NAMALWA (cell line): ENCODE results near the gene CFD.
"Not testable (repeated sequence)": the region's sequence is repeated elsewhere in the genome, so short reads cannot be mapped to it uniquely, and the experiment has no call there.

Source experiments
- DNase-seq: peaks from one replicate; pipeline ENCODE4 v3.0.0-alpha.2; 2015; ENCODE audit warnings: low spot score

Gene CFD

GRCh38 chr19:858868-859843, at the start of gene CFD:
TSS of gene CFD (plus strand) at chr19:859664. CDS start at chr19:859690, 26 bp downstream.
- DNase-seq, result peak; percentile 40

- no peak for DNase-seq
These were observed 49.2 kb upstream of the CFD start for GRCh38 chr19:810077-810855.

GRCh38 chr19:810883-811489, 48.5 kb upstream of the CFD start:
- no peak for DNase-seq

- peak; percentile 30 for DNase-seq
These were observed 47.9 kb upstream of the CFD start for GRCh38 chr19:811506-812048.

GRCh38 chr19:812049-812746, 47.3 kb upstream of the CFD start:
- no peak for DNase-seq

- no peak for DNase-seq
These were observed 46.7 kb upstream of the CFD start for GRCh38 chr19:812747-813218.

- no peak for DNase-seq
These were observed 46.0 kb upstream of the CFD start for GRCh38 chr19:813219-814151.

- no peak for DNase-seq
These were observed 45.0 kb upstream of the CFD start for GRCh38 chr19:814152-815078.

GRCh38 chr19:815079-815774, 44.2 kb upstream of the CFD start:
- DNase-seq, result no peak

- peak; percentile 27 for DNase-seq
These were observed 43.5 kb upstream of the CFD start for GRCh38 chr19:815775-816499.

- DNase-seq, result no peak
These were observed 43.0 kb upstream of the CFD start for GRCh38 chr19:816500-816857.

GRCh38 chr19:820212-820611, 39.3 kb upstream of the CFD start:
- DNase-seq, result not testable (repeated sequence)

- DNase-seq, result peak; percentile 2
These were observed 38.1 kb upstream of the CFD start for GRCh38 chr19:821231-821824.

GRCh38 chr19:821825-822503, 37.5 kb upstream of the CFD start, which contains the start of gene PLPPR3:
TSS of gene PLPPR3 (minus strand) at chr19:821955. CDS start at chr19:821559, 396 bp downstream.
- DNase-seq, result no peak

GRCh38 chr19:823565-824121, 35.8 kb upstream of the CFD start:
- DNase-seq, result peak; percentile 4

- DNase-seq, result peak; percentile 4
These were observed 34.6 kb upstream of the CFD start for GRCh38 chr19:824885-825284.
